OCI-M2 (cell line): ENCODE results near the gene SRC.

Source experiments
- DNase-seq: peaks from one replicate; lab custom pipeline; 2025; ENCODE audit not compliant: unreplicated experiment; lab: John Stamatoyannopoulos, UW

SRC gene

DNA sequence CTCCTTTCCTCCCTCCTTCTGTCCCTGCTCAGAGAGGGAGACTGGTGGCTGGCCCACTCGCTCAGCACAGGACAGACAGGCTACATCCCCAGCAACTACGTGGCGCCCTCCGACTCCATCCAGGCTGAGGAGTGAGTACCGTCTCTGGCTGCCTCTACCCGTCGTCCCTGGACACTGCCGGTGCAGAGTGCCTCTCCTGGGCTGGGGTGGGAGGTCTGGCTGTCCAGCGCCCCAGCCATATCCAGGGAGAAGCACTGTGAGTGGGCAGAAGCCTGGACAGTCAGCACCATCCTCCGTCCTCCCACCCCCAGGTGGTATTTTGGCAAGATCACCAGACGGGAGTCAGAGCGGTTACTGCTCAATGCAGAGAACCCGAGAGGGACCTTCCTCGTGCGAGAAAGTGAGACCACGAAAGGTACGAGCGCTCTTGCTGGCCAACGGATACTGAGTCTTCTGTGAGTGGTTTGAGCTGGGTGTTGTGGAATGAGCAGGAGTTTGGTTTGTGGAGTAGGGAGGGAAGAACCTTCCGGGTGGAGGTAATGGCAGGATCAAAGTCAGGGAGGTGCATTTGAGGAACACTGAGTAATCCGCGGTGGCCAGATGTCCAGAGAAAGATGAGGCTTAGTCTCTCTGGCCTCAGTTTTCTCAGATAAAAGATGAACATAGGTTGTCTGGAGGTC is 48.1 kb downstream of the SRC start:
- DNase-seq: no peak

GRCh38 chr20:37394543-37395409 is 48.8 kb downstream of the SRC start:
- no peak for DNase-seq

DNA sequence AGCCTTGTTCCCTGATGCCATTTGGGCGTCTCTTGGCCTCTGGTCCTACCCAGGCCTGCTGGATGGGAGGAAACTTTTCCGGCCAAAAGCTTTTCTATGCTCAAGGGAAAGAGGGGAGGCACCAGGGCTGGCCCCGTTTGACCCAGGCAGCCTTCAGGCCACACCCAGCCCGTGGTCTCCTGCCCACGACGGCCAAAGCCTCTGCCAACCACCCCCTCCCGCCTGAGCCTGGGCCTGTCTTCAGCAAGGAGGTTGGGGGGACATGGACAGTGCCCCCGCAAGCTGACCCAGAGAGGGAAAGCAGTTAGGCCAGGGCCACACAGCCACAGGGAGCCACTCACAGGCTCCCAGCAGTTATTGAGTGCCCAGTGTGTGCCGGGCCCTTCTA is 49.5 kb downstream of the SRC start:
- DNase-seq: no peak

GRCh38 chr20:37395921-37396415 is 50.0 kb downstream of the SRC start:
- peak; percentile 84 for DNase-seq

- DNase-seq: peak; percentile 84
These were observed 50.6 kb downstream of the SRC start for GRCh38 chr20:37396416-37397075.

DNA sequence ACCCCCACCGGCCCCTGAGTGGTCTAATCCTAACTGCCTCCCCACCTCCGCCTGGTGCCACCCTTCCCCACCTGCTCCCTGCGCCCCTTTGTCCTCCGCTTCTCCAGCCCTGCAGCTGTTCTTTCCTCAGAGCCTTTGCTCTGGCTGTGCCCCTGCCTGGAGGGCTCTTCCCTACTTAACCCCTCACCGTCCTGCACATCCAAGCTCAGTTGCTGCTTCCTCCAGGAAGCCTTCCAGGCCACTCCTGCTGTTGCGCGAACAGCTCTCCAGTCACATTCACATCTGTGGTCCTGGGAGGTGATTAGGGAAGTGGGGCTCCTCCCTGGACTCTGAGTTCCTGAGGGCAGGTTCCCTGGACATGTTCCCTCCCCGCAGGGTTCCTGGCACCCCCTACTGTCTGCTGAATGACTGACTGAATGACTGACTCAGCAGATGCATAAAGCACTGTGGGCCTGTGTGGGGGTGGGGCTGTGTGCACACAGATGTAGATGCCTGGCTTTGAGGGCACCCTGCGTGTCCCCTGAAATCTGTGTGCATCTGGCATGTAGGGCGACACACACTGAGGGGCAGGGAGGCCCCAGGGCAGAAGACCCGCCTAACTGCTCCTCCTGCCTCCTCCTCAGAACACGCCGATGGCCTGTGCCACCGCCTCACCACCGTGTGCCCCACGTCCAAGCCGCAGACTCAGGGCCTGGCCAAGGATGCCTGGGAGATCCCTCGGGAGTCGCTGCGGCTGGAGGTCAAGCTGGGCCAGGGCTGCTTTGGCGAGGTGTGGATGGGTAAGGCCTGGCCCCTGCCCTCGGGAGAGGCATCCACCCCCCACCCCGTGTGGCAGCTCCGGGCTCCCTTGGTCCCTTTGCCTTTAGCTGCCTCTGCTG is 51.4 kb downstream of the SRC start:
- DNase-seq: no peak

GRCh38 chr20:37397954-37398749 is 52.2 kb downstream of the SRC start:
- no peak for DNase-seq

GRCh38 chr20:37398750-37399621 is 53.0 kb downstream of the SRC start:
- DNase-seq: no peak

- no peak for DNase-seq
These were observed 55.5 kb downstream of the SRC start for GRCh38 chr20:37401282-37401929.

DNA sequence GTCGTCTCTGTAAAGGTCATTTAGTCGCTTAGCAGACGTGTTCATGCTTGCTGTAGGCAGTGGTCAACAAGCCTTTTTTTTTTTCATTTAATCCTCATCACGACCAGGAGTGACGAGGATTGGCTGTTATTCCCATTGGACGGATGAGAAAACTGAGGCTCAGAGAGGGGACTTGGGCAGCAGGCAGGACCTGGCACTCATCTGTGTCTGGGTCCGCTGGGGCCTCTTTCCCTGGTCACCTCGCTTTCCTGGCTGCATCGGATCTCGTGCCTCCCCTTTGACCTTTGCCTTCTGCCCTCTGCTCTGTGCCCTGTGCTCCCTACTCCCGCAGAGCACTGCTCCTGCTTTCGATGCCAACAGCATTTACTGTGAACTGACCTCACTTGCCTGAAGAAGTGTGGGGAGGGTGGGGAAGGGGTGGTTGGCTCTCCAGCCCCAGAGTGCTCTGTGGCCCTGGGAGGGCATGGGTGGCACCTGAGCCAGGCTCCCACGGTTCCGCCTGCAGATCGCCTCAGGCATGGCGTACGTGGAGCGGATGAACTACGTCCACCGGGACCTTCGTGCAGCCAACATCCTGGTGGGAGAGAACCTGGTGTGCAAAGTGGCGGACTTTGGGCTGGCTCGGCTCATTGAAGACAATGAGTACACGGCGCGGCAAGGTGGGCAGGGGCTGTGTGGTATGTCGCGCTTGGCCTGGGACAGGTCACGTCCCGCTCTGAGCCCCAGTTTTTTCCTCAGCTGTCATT is 56.2 kb downstream of the SRC start:
- no peak for DNase-seq

GRCh38 chr20:37403107-37404033 is 57.4 kb downstream of the SRC start:
- DNase-seq: no peak

DNA sequence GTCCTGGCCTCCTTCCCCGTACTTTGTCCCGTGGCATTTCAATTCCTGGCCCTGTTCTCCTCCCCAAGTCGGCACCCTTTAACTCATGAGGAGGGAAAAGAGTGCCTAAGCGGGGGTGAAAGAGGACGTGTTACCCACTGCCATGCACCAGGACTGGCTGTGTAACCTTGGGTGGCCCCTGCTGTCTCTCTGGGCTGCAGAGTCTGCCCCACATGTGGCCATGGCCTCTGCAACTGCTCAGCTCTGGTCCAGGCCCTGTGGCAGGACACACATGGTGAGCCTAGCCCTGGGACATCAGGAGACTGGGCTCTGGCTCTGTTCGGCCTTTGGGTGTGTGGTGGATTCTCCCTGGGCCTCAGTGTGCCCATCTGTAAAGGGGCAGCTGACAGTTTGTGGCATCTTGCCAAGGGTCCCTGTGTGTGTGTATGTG is 58.5 kb downstream of the SRC start:
- no peak for DNase-seq

GRCh38 chr20:37405351-37405897 is 59.5 kb downstream of the SRC start:
- DNase-seq: no peak

DNA sequence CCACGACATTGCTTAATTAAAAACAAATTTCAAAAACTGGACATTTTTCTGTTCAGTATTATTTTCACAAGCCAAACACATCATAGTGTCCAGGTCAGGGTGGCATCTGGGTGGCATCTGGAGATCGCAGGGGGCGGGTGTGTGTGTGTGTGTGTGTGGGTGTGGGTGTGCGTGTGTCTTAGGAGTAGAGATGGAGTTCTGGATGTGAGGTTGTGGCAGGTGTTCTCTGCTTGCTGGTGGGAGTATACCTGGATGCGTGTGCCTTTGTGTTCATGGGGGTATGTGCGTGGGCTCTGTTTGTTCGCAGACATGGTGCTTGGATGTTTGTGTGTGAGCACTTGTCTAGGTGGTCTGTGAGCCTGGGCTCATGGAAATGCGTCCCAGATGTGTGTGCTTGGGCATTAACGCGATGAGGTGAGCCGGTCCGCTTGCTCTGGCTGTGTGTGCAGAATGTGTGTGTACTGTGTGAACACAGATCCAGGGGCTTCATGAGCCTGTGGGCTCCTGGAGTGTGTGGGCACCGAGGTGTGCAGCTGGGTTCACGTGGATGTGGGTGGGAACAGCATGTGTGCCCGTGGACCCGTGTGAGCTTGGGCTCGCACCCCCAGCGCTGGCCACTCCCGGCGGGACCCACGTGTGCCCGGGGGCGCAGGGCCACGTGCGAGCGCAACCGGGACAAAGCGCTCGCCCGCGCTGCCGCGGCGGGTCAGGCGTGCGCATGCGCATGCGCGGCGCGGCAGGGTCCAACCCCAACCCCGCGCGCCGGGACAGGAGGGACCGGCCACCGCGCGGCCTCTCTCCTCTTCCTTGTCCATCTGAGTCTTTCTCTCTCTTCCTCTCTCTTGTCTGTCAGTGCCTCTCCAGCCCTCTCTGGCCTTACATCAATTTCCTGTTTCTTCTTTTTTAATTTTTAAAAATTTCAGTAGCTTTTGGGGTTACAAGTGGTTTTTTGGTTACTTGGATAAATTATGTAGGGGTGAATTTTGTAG is 60.4 kb downstream of the SRC start:
- peak; percentile 36 for DNase-seq

DNA sequence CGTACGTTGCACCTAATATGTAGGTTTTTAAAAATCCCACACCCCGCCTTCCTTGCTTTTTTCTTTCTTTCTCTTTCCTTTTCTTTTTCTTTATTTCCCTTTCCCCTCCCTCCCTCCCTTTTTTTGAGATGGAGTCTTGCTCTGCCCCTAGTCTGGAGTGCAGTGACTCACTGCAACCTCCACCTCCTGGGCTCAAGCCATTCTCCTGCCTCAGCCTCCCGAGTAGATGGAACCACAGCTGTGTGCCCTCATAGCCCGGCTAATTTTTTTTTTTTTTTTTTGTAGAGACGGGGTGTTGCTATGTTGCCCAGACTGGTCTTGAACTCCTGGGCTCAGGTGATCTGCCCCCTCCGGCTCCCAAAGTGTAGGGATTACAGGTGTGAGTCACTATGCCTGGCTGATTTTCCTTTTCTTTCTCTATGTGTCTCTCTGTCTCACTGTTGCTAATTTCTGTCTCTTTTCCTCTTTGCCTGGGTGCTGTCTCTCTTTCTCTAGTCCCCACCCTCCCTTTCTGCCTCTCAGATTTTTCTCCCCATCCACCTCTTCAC is 61.2 kb downstream of the SRC start:
- no peak for DNase-seq
